Tibial artery (tissue), 4 donors: ENCODE measurements around the gene SHCBP1.

ENCODE experiments used
- DNase-seq, 2 donors: peaks; one replicate each; pipeline ENCODE4 v3.0.0-alpha.2; 2019
- H3K27ac ChIP-seq, 2 donors: fragments of 200-600 bp; sonication (generic) in 1 of 2; 1 replicate in 1 of 2; 2 replicates in 1 of 2; pipeline ENCODE4 v1.5.1; 2018 to 2019; ENCODE audit warnings: mild to moderate bottlenecking in 1 of 2
- H3K27me3 ChIP-seq, 2 donors: fragments of 200-600 bp; sonication (generic) in 1 of 2; one replicate each; pipeline versions ENCODE4 v1.5.1 to v1.6.0; 2016 to 2019
- H3K36me3 ChIP-seq, 3 donors: fragments of 200-600 bp; sonication (generic) in 2 of 3; one replicate each; pipeline ENCODE4 v1.5.1; 2016 to 2019; ENCODE audit warnings: mild to moderate bottlenecking in 2 of 3
- H3K4me1 ChIP-seq, 4 donors: fragments of 200-600 bp; sonication (generic) in 2 of 4; 1 replicate in 3 of 4; 2 replicates in 1 of 4; pipeline ENCODE4 v1.5.1; 2016 to 2019
- H3K4me3 ChIP-seq, 2 donors: fragments of 200-600 bp; sonication (generic) in 1 of 2; 1 replicate in 1 of 2; 2 replicates in 1 of 2; pipeline ENCODE4 v1.5.1; 2018 to 2019; ENCODE audit warnings: mild to moderate bottlenecking in 2 of 2
- H3K9me3 ChIP-seq, 3 donors: fragments of 200-600 bp; sonication (generic) in 1 of 3; one replicate each; pipeline ENCODE4 v1.5.1; 2016 to 2019
- CTCF ChIP-seq, 2 experiments: fragments of 200-600 bp in 1 of 2; fragments of 450-650 bp in 1 of 2; IDR thresholded peaks; one replicate each; pipeline ENCODE4 v1.5.1; 2017 to 2019; ENCODE audit warnings: antibody characterized with exemption in 2 of 2, mild to moderate bottlenecking in 1 of 2, moderate library complexity in 1 of 2
- intact Hi-C: fragments of 100-400 bp; cut with DNase I; formaldehyde crosslinking; loops from one replicate; pipeline ENCODE4 v1.15.0; 2023; ENCODE audit warnings: low total_unique reads

Gene SHCBP1

GRCh38 chr16:46621006-46621933 lies at the start of gene SHCBP1:
Gene SHCBP1 (minus strand): TSS chr16:46621379. CDS start chr16:46621359, 20 bp downstream.
- Histone ChIP-seq H3K4me1 (peaks cover 0 to 16% (median 11%) of the 10 kb centered on the region in 4 donors), H3K27ac (no peak within 1 kb of the TSS), H3K4me3 (peak within 1 kb of the TSS; percentile 44 to 63), H3K9me3 (no peaks in the 10 kb centered on the region), H3K36me3 (no peaks in the 10 kb centered on the region), H3K27me3 (no peaks in the 10 kb centered on the region)
- peak; percentile 85 to 86 for DNase-seq
- intact Hi-C loops = no loop called here
- TF ChIP-seq CTCF (IDR thresholded peaks at IDR 0.05) = no peak

- Histone ChIP-seq H3K4me3 (no peak overlapping the region), H3K27me3 (no peaks in the 10 kb centered on the region), H3K4me1 (no peaks in the 10 kb centered on the region), H3K36me3 (peaks cover 66 to 91% (median 71%) of the 10 kb centered on the region in 3 donors), H3K27ac (no peak overlapping the region), H3K9me3 (no peaks in the 10 kb centered on the region)
- no peak for TF ChIP-seq CTCF (IDR thresholded peaks at IDR 0.05)
- intact Hi-C loops = no loop called here
- DNase-seq = no peak
These were observed 40.9 kb upstream of the SHCBP1 start for GRCh38 chr16:46662123-46662522.

- Histone ChIP-seq H3K27ac (no peak overlapping the region), H3K4me1 (no peaks in the 10 kb centered on the region), H3K4me3 (no peak overlapping the region), H3K27me3 (no peaks in the 10 kb centered on the region), H3K36me3 (peaks cover 41 to 68% (median 54%) of the 10 kb centered on the region in 3 donors), H3K9me3 (no peaks in the 10 kb centered on the region)
- TF ChIP-seq CTCF (IDR thresholded peaks at IDR 0.05) = no peak
- DNase-seq = peak in 1 of 2 donors; percentile 51
- intact Hi-C loops = no loop called here
These were observed 37.7 kb upstream of the SHCBP1 start for GRCh38 chr16:46658925-46659324.

GRCh38 chr16:46651305-46651704 lies 30.1 kb upstream of the SHCBP1 start:
- no peak overlapping the region for H3K27ac ChIP-seq
- intact Hi-C loops = no loop called here
- no peak for TF ChIP-seq CTCF (IDR thresholded peaks at IDR 0.05)

GRCh38 chr16:46650254-46650623 lies 29.1 kb upstream of the SHCBP1 start:
- intact Hi-C loops = no loop called here
- Histone ChIP-seq H3K36me3 (no peaks in the 10 kb centered on the region), H3K27ac (no peak overlapping the region), H3K27me3 (no peaks in the 10 kb centered on the region), H3K4me1 (no peaks in the 10 kb centered on the region), H3K4me3 (no peak overlapping the region), H3K9me3 (no peaks in the 10 kb centered on the region)
- TF ChIP-seq CTCF (IDR thresholded peaks at IDR 0.05) = no peak
- no peak for DNase-seq

More at GRCh38 chr16:46651305-46651704, 30.1 kb upstream of the SHCBP1 start:
- Histone ChIP-seq H3K4me1 (no peaks in the 10 kb centered on the region), H3K9me3 (no peaks in the 10 kb centered on the region), H3K4me3 (no peak overlapping the region), H3K36me3 (no peaks in the 10 kb centered on the region), H3K27me3 (no peaks in the 10 kb centered on the region)
- no peak for DNase-seq
